GM21529 (cell line): Measurements from ENCODE around the gene FLT1.

Source experiments
- ATAC-seq: cut with Tn5 transposase; IDR thresholded peaks from one replicate; pipeline ENCODE4 v1.9.1; 2021; ENCODE audit not compliant: unreplicated experiment

Gene FLT1

DNA sequence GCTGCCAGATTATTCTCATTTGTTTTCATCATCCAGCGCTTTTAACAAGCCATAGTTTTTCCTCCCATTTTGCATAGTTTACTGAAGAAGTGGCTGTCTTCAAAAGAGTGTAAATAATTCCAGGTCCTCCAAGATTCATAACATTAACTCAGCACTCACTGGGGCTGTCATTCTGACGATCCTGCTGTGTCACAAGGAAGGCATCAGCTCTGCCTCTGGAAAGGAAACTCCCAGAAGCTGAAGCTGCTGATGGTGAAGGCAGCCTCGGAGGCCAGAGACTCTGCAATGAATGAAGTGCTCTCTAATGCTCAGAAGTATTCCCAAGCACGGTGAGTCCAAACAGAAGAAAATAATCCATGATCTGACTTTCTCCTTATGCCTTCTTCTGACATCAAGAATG is 60.0 kb downstream of the FLT1 start:
- no peak for ATAC-seq

DNA sequence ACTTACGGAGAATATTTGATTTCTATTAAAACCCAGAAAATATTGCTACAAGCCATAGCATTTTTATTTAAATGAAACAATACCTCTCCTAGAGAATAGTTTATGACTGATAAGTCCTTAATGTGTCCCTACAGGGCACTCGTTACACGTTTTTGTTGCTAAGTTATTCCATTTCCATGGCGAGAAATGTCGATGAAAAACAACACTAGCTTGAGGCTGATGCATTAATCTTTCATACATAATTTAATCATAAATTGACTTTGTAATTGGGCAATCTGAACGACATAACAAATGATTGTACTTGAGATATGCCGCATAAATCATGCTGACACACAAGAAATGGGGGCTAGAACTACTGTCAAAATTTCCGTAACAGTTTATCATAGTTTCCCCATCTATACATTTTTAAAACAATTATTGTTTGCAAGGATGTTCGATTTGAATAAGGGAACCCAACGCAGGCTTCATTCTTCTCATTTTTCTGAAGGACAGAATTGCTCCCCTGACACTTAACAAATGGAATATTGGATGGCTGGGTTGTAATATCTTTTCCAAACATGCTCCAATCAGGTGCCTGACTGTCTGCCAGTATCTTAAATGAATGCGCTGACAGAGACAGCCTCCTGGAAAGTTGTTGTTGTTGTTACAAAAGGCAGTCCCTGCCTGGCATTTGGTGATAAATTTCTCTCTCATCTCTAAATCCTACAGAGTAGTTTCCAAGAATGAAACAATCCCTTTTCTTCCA is 61.9 kb downstream of the FLT1 start:
- ATAC-seq: no peak

- ATAC-seq: peak; percentile 94
These were observed 65.1 kb downstream of the FLT1 start for GRCh38 chr13:28429685-28430290.

DNA sequence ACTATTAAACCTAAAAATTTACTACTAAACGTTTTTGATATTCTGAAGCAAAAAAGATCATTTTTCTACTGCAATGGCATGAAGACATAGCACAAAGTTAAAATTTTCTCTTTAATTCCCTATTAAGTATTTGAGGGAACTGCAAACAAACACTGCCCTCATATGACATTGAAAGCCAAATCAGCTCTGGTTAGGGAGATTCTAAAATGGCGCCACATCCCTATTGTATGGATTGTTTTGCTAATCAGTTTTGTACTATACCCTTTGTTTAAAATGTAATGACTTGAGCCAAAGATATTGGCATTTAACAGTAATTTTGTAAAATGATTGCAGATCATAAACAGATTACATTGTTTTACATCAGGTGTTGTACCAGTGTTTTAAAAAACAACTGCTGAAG is 65.8 kb downstream of the FLT1 start:
- no peak for ATAC-seq

- ATAC-seq: no peak
These were observed 68.5 kb downstream of the FLT1 start for GRCh38 chr13:28426381-28426780.

GRCh38 chr13:28425793-28426192 is 69.1 kb downstream of the FLT1 start:
- no peak for ATAC-seq

DNA sequence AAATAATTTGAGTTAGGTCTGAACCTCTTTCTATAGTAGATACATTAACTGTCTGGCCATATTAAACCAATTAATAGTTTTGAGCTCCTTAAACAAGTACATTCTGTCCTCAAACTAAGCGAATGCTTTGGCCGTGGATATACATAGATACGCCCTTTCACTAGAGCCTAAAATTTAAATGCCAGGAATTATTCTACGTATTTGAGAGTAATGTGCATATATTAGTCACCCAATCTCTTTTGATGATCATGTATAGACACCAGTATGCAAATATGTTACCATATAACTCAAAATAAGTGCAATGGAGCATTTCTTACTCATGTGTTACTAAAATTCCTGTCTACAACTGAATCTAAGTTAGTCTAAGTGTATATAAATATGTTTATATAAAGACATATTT is 70.4 kb downstream of the FLT1 start:
- no peak for ATAC-seq

GRCh38 chr13:28423010-28423409 is 71.9 kb downstream of the FLT1 start:
- ATAC-seq: peak; percentile 70

- no peak for ATAC-seq
These were observed 73.1 kb downstream of the FLT1 start for GRCh38 chr13:28421676-28422410.

GRCh38 chr13:28420704-28421103 is 74.2 kb downstream of the FLT1 start:
- no peak for ATAC-seq

DNA sequence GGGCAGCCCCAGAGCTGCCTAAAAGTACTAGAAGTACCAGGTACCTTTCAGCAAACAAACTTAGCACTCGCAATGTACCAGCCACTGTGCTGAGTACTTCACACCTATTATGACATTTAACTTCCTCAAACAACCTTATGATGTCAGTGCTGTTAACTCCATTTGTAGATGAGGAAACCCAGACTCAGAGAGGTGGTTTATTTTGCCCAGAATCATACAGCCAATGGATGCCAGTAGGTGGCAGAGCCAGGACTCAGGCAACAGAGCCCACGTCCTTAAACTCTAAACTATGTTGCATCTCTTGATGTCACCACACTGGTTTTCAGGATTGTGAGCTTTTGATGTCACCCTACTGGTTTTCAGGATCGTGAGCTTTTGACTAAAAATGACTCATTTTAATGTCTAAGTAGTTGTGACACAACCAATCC is 78.9 kb downstream of the FLT1 start:
- ATAC-seq: no peak

DNA sequence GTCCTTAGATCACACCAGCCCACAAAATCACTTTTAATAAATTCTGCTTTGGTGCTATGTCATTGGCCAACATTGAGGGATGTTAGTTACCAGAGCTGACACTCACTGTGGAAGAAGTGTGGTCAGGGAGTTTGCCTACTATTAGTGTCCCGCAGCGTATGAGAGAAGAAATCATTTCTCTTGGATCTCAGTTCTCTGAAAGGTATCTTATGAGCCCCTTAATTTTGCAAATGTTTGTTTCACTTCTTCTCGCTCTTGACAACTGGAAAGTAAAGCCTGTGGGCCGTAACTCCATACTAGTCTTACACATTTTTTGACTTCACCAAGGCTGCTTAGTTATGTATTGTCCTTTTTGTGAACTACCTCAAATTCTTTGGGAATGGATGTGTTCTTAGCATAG is 80.9 kb downstream of the FLT1 start:
- no peak for ATAC-seq

DNA sequence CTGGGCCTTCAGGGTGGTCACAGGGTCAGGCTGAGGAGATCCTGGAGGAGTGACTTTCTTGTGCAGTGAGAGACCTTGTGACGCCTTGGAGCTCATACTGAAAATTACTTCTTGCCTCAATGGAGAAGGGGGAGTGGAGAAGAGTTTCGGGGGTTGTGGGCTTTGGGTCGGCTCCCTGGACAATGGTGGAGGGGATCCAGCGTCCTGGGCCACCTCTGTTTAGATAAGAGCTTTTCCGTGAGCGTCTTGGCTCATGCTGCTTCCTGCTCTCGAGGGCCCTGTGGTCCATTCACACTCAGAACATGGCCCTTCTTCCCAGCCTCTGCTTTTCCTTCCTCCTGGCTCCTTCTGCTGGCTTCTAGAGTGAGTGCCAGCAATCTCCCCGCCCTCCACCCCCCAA is 81.9 kb downstream of the FLT1 start:
- no peak for ATAC-seq

- no peak for ATAC-seq
These were observed 83.0 kb downstream of the FLT1 start for GRCh38 chr13:28411831-28412353.

- no peak for ATAC-seq
These were observed 84.8 kb downstream of the FLT1 start for GRCh38 chr13:28410096-28410495.

- ATAC-seq: no peak
These were observed 85.3 kb downstream of the FLT1 start for GRCh38 chr13:28409648-28410047.

DNA sequence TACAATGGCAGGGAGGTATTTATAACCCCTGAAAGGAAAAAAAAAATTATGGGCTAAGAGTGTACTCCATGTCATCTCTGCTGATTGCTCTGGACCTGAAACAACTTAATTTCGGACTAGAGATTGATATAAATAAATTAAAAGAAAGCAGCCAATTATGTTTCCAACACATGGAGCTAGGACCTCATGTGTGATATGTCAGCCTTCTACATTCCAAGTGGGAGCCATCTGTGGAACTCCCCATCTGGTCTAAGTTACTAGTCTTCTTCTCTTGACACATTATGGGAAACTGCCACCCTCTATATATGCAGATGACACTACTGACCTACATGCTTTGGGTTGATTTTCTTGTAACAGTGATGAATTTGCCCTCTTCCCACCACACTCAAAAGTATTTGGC is 86.1 kb downstream of the FLT1 start:
- ATAC-seq: no peak

DNA sequence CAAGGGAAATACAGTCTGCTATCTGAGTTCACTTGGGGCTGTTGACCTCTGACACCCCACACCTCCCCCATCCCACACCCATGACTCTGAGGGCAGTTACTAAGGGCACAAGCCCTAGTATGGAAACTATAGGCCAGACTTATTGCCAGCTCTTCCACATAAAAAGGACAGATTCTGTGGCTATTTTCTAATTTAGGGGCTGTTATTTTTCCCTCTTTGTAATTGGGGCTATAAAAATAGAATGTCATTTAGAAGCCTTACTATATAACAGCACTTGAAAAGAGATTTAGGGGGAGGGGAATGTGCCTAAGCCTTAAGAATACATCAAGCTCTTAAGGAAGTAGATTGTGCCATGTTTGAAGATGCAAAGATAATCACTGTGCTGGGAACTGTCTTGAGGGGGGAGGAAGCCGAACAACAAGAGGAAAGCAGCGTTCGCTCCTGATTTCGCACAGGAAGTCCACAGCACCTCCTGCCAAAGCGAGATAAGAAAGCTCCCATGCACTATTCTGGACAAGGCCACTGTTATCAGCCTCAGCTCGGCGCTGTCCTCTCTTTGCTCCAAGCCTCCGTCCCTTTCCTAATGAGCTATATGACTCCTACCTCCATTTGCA is 86.6 kb downstream of the FLT1 start:
- ATAC-seq: no peak

DNA sequence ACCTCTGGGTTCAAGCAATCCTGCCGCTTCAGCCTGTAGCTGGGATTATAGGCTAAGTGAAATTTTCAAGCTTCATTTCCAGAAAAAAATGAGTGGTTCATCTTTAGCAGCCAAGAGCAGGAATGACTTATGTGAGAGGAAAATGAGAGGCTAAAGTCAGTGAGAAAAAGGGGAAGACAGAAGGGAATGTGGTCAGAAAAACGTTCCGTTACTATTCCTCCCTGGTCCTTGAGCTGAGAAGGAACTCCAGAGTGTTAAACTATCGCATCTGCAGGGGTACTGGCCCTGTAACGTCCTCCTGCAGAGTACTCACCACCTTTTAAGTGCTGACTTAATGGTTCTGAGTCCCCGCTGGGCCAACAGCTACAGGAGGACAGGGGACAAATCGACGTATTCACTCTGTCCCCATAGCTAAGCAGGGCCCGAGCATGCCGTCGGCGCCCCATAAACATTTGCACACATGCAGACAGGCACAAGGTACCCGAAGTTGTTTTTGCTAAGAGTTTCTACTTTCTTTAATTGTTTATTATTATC is 88.1 kb downstream of the FLT1 start:
- no peak for ATAC-seq

GRCh38 chr13:28402057-28402381 is 92.9 kb downstream of the FLT1 start:
- ATAC-seq: no peak

DNA sequence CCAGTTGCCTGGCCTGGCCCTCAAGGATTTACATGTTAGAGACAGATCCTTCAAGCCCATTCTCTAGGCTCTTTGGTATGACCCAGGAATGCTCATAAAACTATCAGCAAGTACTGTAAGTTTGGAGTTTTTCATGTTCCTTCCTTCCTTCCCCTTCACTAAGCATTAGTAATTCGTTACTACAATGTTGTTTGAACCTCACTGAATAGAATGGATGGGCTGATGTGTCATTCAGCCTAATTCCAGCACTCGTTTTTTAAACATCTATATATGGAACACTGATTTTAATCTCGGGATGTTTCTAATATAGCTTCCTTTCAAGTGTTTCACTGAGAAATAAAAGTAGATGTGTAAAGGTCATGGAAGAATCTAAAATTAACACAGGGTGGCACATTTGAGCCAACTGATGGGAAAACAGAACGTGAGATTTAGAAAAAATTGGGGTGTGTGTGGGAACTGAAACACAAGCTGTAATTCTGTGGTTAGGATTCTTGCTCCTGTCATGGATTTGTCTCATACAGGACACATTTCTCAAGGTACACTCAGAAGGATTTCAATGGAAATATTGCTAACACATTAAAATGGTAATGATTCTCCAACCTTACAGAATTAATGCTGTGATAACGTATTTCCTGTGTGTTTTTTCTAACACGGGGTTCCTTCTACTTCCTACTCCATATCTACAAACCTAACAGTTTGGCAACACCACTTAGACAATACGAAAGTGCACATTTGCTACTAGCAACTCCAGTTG is 93.4 kb downstream of the FLT1 start:
- ATAC-seq: no peak
